Hepatocyte (in vitro differentiated cells): ENCODE measurements around the gene CNIH1.

Source experiments
- CTCF ChIP-seq: fragments of 200-600 bp; sonication (generic); IDR thresholded peaks from 2 replicates; pipeline ENCODE4 v1.5.1; 2016; ENCODE audit warnings: antibody characterized with exemption, mild to moderate bottlenecking; ENCODE audit not compliant: poor library complexity
- EZH2 ChIP-seq: fragments of 200-600 bp; sonication (generic); IDR thresholded peaks from 2 replicates; pipeline ENCODE4 v1.6.1; 2016; ENCODE audit warnings: antibody characterized with exemption, mild to moderate bottlenecking, borderline replicate concordance
- EZH2phosphoT487 ChIP-seq: fragments of 200-600 bp; sonication (generic); IDR thresholded peaks from one replicate; pipeline ENCODE4 v1.6.1; 2018; ENCODE audit warnings: antibody characterized with exemption, mild to moderate bottlenecking, low read depth, moderate library complexity; ENCODE audit not compliant: unreplicated experiment, severe bottlenecking

GRCh38 chr14:54387328-54387727 is 53.8 kb downstream of the CNIH1 start:
- TF ChIP-seq CTCF (no peak), EZH2 (no peak), EZH2phosphoT487 (no peak)
